Osteoblast (primary cell): Measurements from ENCODE around the gene QPCT. TPM values are rescaled to one million over a fixed set of nuclear protein-coding genes. Genes with fewer than 3 reads are reported as not detected.

Experiments used
- DNase-seq: peaks from one replicate; pipeline ENCODE4 v3.0.0; 2011; ENCODE audit warnings: low spot score, mixed read lengths; ENCODE audit not compliant: insufficient read length; ENCODE audit errors: missing footprints
- H2AFZ ChIP-seq: 2 replicates; pipeline ENCODE4 v1.6.0; 2011; ENCODE audit warnings: mild to moderate bottlenecking, low read length
- H3K27ac ChIP-seq: 2 replicates; pipeline ENCODE4 v1.5.1; 2011; ENCODE audit warnings: mild to moderate bottlenecking, low read depth, low read length, moderate library complexity
- H3K27me3 ChIP-seq: 2 replicates; pipeline ENCODE4 v1.6.0; 2012; ENCODE audit warnings: mild to moderate bottlenecking, control low read depth, inconsistent platforms, low read length, moderate library complexity; ENCODE audit not compliant: insufficient read depth
- H3K36me3 ChIP-seq: 2 replicates; pipeline ENCODE4 v1.5.1; 2011; ENCODE audit warnings: mild to moderate bottlenecking, low read length, control low read depth, moderate library complexity; ENCODE audit not compliant: insufficient read depth
- H3K4me1 ChIP-seq: 2 replicates; pipeline ENCODE4 v1.5.1; 2011; ENCODE audit warnings: mild to moderate bottlenecking, low read length, control low read depth, moderate library complexity; ENCODE audit not compliant: insufficient read depth
- H3K4me2 ChIP-seq: 2 replicates; pipeline ENCODE4 v1.6.0; 2011; ENCODE audit warnings: mild to moderate bottlenecking, low read length; ENCODE audit not compliant: insufficient read depth
- H3K4me3 ChIP-seq: fragments of 200-600 bp; sonication (generic); 3 replicates; pipeline ENCODE4 v1.5.1; 2012; ENCODE audit warnings: mild to moderate bottlenecking, low read length, inconsistent platforms; ENCODE audit not compliant: insufficient read depth
- H3K79me2 ChIP-seq: 2 replicates; pipeline ENCODE4 v1.6.0; 2012; ENCODE audit warnings: mild to moderate bottlenecking, low read length, control low read depth, inconsistent platforms; ENCODE audit not compliant: insufficient read depth
- H3K9me3 ChIP-seq: 2 replicates; pipeline ENCODE4 v1.5.1; 2011; ENCODE audit warnings: low read depth, low read length, control low read depth
- H4K20me1 ChIP-seq: 2 replicates; pipeline ENCODE4 v1.6.0; 2012; ENCODE audit warnings: mild to moderate bottlenecking, low read length, control low read depth; ENCODE audit not compliant: insufficient read depth
- CTCF ChIP-seq: IDR thresholded peaks from 2 replicates; pipeline ENCODE4 v1.5.1; 2011; ENCODE audit warnings: mild to moderate bottlenecking, low read depth, low read length, moderate library complexity; ENCODE audit errors: extremely low read depth
- small RNA-seq: library from RNA; depleted of rRNA; stranded (forward); fragments of <200 nt; gene quantifications from one replicate; pipeline ENCODE3, GENCODE V24; 2012
- total RNA-seq: library from RNA; depleted of rRNA; stranded (reverse); fragments of >200 nt; gene quantifications from 2 replicates; pipeline ENCODE4 v1.2.3, GENCODE V29; 2012

The QPCT gene
- total RNA-seq, 1 donor, result 25.7 TPM

- TF ChIP-seq CTCF, result no peak
- Histone ChIP-seq H3K4me3 (no peak overlapping the region), H3K79me2 (no peaks in the 10 kb centered on the region), H3K4me2 (no peak overlapping the region), H3K4me1 (peaks cover 5% of the 10 kb centered on the region), H3K27me3 (no peaks in the 10 kb centered on the region), H3K27ac (no peak overlapping the region), H4K20me1 (no peaks in the 10 kb centered on the region), H2AFZ (no peak overlapping the region), H3K9me3 (no peaks in the 10 kb centered on the region), H3K36me3 (no peaks in the 10 kb centered on the region)
- no peak for DNase-seq
These were observed 78.4 kb downstream of the QPCT start for GRCh38 chr2:37422816-37423215.

Small RNA genes within 50 kb of the gene (small RNA-seq; reads per million reads assigned to genes)
- gene RNU6-939P, result not detected

Other genes starting within 250 kb of the QPCT start
- 42.3 and 45.1 TPM in 2 replicates for gene EIF2AK2, start 187.7 kb upstream of the QPCT start, total RNA-seq
- not detected in 2 replicates for gene SULT6B1, start 156.0 kb upstream of the QPCT start, total RNA-seq
- 20.6 and 21.4 TPM in 2 replicates for gene CEBPZOS, start 148.1 kb upstream of the QPCT start, total RNA-seq
- gene CEBPZ, start 113.0 kb upstream of the QPCT start, total RNA-seq, result 33.3 and 36.6 TPM in 2 replicates
- 16.6 and 16.8 TPM in 2 replicates for gene NDUFAF7, start 113.0 kb upstream of the QPCT start, total RNA-seq
- gene PRKD3, start 19.8 kb upstream of the QPCT start, total RNA-seq, result 62.5 and 68.0 TPM in 2 replicates